Limb (tissue), 2 donors: ENCODE data around the gene GPR18.
"Not testable (repeated sequence)": the region's sequence is repeated elsewhere in the genome, so short reads cannot be mapped to it uniquely, and the experiment has no call there.

Experiments used
- DNase-seq, 2 donors: peaks; one replicate each; pipeline ENCODE4 v3.0.0-alpha.2; 2016; ENCODE audit errors: extremely low spot score in 2 of 2

GPR18 gene

DNA sequence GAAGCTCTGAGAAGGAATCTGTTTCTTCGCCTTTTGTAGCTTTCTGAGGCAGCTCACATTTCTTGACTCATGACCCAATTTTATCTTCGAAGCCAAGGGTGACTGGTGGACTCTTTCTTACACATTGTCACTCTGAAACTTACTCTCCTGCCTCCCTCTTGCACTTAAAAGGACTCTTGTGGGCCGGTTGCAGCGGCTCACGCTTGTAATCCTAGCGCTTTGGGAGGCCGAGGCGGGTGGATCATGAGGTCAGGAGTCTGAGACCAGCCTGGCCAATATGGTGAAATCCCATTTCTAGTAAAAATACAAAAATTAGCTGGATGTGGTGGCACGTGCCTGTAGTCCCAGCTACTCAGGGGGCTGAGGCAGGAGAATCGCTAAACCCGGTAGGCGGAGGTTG lies 27.6 kb downstream of the GPR18 start:
- not testable (repeated sequence) for DNase-seq

- no peak for DNase-seq
These were observed 29.2 kb downstream of the GPR18 start for GRCh38 chr13:99228737-99229691.

- DNase-seq = no peak
These were observed 30.1 kb downstream of the GPR18 start for GRCh38 chr13:99227909-99228688.

- no peak for DNase-seq
These were observed 30.8 kb downstream of the GPR18 start for GRCh38 chr13:99227331-99227900.

DNA sequence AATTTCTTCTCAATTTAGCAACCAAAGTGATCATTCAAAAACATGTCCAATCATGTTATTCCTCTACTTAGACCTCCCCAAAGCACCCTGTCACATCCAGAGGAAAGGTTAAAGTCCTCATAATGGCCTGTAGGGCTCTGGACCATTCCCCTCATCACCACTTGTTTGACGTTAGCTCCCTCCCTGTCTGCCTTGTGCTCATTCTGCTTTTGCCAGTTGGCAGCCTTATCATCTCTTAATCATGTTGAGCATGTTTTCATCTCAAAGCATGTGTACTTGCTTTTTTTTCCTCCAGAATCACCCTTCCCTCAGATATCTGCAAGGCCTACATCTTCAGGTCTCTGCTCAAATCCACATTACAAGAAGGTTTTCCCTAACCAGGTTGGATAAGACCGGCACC lies 31.7 kb downstream of the GPR18 start:
- no peak for DNase-seq

DNA sequence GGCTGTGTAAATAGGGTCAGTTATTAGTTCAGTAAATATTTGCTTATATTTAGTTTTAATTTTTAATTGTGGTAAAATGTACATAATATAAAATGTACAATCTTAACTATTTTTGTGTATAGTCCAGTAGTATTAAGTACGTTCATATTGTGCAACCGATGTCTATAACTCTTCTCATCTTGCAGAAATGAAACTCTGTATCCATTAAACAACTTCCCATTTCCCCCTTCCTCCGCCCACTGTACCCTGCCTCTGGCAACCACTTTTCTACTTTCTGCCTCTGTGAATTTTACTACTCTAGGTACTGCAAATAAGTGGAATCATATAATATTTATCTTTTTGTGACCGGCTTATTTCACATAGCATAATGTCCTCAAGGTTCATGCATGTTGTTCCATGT lies 33.1 kb downstream of the GPR18 start:
- no peak for DNase-seq

GRCh38 chr13:99224021-99224420 lies 34.2 kb downstream of the GPR18 start:
- no peak for DNase-seq

GRCh38 chr13:99223587-99223986 lies 34.6 kb downstream of the GPR18 start:
- DNase-seq = no peak

DNA sequence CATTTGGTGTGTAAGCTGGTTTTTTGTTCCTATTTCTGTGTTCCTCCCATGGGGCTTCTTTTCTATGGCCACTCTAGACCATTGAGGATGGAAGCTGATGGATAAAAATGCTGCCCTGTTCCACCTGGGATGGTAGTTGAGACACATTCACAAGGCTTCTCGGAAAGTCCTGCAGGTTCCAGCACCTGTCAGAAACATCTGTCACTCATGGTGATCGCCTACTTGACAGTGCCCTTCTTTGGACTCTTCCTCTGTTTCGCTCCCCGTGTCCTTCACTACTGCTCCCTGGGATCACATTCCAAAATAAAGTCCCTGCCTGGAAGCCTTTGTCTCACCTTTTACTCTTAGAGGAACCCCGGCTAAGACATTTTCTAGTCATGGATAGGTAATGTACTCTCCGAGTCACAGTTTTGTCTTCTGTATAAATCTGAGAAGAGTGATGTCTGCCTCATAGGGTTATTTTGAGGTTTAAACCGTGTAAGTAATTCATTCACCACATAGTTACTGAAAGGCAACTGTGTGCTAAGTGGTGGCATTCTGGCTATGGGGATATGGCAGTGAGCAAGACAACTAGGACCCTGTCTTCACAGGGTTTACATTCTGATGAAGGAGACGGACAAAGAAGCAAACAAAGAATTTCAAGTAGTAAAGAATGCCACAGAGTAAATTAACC lies 36.5 kb downstream of the GPR18 start:
- DNase-seq = no peak

- no peak for DNase-seq
These were observed 37.8 kb downstream of the GPR18 start for GRCh38 chr13:99220199-99220935.

DNA sequence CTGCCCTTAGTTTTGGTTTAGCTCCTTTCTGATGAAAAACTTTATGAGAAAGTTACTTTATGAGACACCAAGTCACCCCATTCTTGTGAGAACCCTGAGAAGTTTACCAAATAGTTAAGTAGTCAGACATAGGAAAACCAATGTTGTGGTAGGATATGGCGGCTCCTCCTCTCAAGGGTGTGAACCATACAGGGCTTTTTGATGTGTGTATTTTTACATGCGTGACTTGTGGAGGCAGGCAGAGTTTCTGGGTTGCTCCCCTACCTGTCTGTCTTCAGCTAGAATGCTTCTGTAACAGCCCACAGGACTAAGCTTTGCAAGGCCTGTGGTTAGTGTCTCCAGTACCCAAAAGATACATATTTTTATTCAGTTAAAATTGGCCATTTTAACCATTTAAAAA lies 39.2 kb downstream of the GPR18 start:
- DNase-seq = no peak

DNA sequence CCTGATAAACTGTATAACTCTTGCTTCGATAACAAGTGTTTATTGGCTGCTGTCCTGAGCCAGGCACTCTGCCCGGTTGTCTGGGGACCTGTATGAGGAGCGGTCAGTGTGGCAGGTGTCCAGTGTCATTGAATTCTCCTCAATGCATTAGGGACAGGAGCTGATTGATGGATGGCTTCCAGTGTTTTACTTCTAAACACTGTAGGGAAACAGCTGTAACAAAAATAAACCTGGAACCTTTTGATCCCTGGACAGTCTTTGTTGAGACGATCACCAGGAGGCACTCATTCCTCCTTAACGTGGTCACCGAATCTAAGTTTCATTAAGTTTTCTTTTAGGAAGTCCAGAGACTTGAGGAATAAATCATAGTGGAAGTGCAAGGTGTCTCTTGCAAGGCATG lies 39.6 kb downstream of the GPR18 start:
- DNase-seq = no peak

DNA sequence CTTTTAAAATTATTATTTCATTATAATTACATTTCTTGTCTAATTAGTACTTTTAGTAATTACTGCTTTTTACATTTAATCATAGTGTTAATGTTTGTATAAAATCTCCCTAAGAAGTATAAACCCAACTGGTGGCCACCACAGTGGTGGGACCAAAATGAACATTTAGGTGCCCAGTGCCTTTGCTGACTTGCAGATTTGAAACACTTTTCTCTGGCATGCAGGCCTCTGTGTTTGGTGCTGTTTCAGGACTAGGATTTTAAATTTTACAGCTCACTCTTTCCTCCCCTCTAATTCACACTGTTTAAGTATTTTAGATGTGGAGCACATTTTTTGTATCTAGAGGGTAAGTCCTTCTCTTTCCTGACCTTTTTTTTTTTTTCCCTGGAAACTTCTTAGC lies 40.1 kb downstream of the GPR18 start:
- no peak for DNase-seq

DNA sequence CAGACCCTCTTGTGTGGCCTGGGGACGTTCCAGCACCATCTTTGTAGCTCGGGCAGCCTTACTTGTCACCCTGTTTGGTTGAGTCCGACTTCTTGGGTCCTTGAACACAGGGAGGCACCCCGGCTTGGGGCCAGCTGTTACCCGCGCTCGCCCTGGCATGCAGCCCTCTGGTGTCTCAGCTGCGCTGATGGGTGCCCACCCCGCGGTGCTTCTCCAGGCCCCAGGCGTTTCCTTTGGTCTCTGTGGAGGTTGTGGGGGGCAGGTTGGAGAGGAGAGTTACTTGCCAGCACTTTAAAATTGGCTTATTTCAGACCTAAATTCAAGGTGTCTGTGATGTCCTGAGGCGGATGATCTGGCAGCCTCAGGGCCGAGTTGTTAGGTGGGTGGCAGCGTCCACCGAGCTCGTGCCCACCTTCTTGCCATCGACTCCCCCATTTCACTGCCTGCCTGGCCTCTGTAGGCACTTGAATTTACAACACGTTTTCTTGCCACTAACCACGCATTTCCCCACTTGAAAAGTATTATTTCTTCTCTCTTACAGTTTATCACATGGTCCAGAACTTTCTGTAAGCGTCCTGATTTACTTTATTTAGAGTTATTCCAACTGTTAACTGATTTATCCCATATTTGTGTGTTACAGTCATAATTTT lies 40.6 kb downstream of the GPR18 start:
- DNase-seq = no peak

GRCh38 chr13:99215184-99215830 lies 42.9 kb downstream of the GPR18 start:
- no peak for DNase-seq

- no peak for DNase-seq
These were observed 43.4 kb downstream of the GPR18 start for GRCh38 chr13:99214731-99215130.

DNA sequence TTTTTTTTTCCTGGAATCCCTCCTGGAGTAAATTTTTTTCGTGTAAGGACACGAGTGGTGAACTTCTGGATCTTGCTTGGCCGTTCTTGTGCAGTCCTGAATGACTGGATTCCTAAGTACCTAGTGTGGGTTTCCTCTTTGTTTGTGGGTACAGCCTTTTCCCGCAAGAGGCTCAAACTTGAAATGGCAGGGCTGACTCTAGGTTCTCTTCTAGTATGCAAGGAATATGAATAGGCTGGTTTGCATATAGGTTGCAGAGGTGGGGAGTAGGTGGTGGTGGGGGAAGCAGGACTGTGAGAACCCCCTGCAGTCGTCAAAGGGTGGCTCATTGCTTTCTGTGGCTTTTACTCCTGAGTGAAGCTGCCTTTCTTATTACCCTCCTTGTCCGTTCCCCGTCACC lies 43.9 kb downstream of the GPR18 start:
- DNase-seq = no peak

GRCh38 chr13:99211421-99212035 lies 46.7 kb downstream of the GPR18 start:
- DNase-seq = no peak

DNA sequence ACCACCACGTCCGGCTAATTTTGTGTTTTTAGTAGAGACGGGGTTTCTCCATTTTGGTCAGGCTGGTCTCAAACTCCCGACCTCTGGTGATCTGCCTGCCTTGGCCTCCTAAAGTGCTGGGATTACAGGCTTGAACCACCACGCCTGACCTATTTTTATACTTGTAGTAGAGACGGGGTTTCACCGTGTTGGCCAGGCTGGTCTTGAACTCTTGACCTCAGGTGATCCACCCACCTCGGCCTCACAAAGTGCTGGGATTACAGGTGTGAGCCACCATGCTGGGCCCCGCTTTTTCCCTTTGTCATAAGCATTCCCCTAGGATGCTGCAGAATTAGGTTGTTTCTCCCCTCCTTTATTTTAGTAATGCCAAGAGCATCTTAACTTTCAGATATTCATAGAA lies 47.6 kb downstream of the GPR18 start:
- DNase-seq = not testable (repeated sequence)
